Measurements from ENCODE around the gene CD14. TPM values are rescaled to one million over a fixed set of nuclear protein-coding genes. Genes with fewer than 3 reads are reported as not detected.
A peak's percentile ranks its signal among the peaks of the same experiment; 100 is the strongest.
"Not testable (repeated sequence)": the region's sequence is repeated elsewhere in the genome, so short reads cannot be mapped to it uniquely, and the experiment has no call there.

Gene CD14
- total and polyA plus RNA-seq, 2 experiments from 2014 or later = 2.1 to 6.1 TPM

- peaks cover 9% of the 10 kb centered on the region; the same call in 1 of the 2 replicates for H3K79me2 ChIP-seq (ENCODE audit: insufficient read depth)
- H2AFZ ChIP-seq = no peak overlapping the region
- no peak for TF ChIP-seq EZH2 (IDR thresholded peaks at IDR 0.05; ENCODE audit: insufficient read depth, poor library complexity, severe bottlenecking)
- TF ChIP-seq EZH2phosphoT487 (IDR thresholded peaks at IDR 0.05; ENCODE audit: insufficient read depth, low read depth) = no peak
- DNase-seq = no peak
- H3K27ac ChIP-seq = no peak overlapping the region
- H4K20me1 ChIP-seq (ENCODE audit: insufficient read depth) = no peaks in the 10 kb centered on the region
- H3F3A ChIP-seq (ENCODE audit: insufficient read depth) = peaks cover 25% of the 10 kb centered on the region
- in situ Hi-C loops (cut with MboI) = no loop called here
- WGBS, 2 experiments (ENCODE audit: low coverage in 1 of 2, low lambda C conversion rate in 2 of 2, missing lambda C conversion rate in 2 of 2) = 89 to 96% methylated on average over 2 of the region's 2 CpGs
- no peaks in the 10 kb centered on the region for H3K4me1 ChIP-seq (ENCODE audit: insufficient read depth)
- H3K27me3 ChIP-seq (replicated peaks; ENCODE audit: insufficient read depth) = no peaks in the 10 kb centered on the region
- no peak overlapping the region for H3K4me3 ChIP-seq
- no peak overlapping the region for H3K9ac ChIP-seq
- peaks cover 10% of the 10 kb centered on the region for H3K36me3 ChIP-seq (ENCODE audit: low read depth)
- no peak overlapping the region for H3K4me2 ChIP-seq (ENCODE audit: unreplicated experiment)
- no peaks in the 10 kb centered on the region for H3K9me3 ChIP-seq (ENCODE audit: low read depth)
- no peaks in the 10 kb centered on the region for H3K9me2 ChIP-seq (ENCODE audit: insufficient read depth)
Measured at GRCh38 chr5:140674211-140674610, 41.2 kb upstream of the CD14 start.

GRCh38 chr5:140673187-140673976 is 40.4 kb upstream of the CD14 start, which contains the start of gene DND1:
TSS of gene DND1 (minus strand) at chr5:140673576. CDS start at chr5:140673542, 34 bp downstream.
- peaks cover 15% of the 10 kb centered on the region for H3K79me2 ChIP-seq (ENCODE audit: insufficient read depth)
- H3K27me3 ChIP-seq (replicated peaks; ENCODE audit: insufficient read depth) = no peaks in the 10 kb centered on the region
- H3K4me1 ChIP-seq (ENCODE audit: insufficient read depth) = no peaks in the 10 kb centered on the region
- H3K36me3 ChIP-seq (ENCODE audit: low read depth) = peaks cover 10% of the 10 kb centered on the region; the same call in 1 of the 2 replicates
- WGBS, 2 experiments (ENCODE audit: low coverage in 1 of 2, low lambda C conversion rate in 2 of 2, missing lambda C conversion rate in 2 of 2) = 92 to 94% methylated on average over 23 to 45 of the region's 45 CpGs
- no peaks in the 10 kb centered on the region for H3K9me2 ChIP-seq (ENCODE audit: insufficient read depth)
- in situ Hi-C loops (cut with MboI) = no loop called here
- no peak within 1 kb of the TSS for H3K4me2 ChIP-seq (ENCODE audit: unreplicated experiment)
- no peak within 1 kb of the TSS for H3K27ac ChIP-seq
- TF ChIP-seq EZH2phosphoT487 (IDR thresholded peaks at IDR 0.05; ENCODE audit: insufficient read depth, low read depth) = no peak
- no peak for TF ChIP-seq EZH2 (IDR thresholded peaks at IDR 0.05; ENCODE audit: insufficient read depth, poor library complexity, severe bottlenecking)
- peak within 1 kb of the TSS; percentile 45; the same call in 1 of the 2 replicates for H3K4me3 ChIP-seq
- H2AFZ ChIP-seq = 0 out of 2 replicates have a peak within 1 kb of the TSS, but pooled peaks have one; percentile 48
- H3K9ac ChIP-seq = peak within 1 kb of the TSS; percentile 11; the same call in 1 of the 2 replicates
- no peak for DNase-seq
- no peaks in the 10 kb centered on the region for H4K20me1 ChIP-seq (ENCODE audit: insufficient read depth)
- H3K9me3 ChIP-seq (ENCODE audit: low read depth) = no peaks in the 10 kb centered on the region
- peaks cover 25% of the 10 kb centered on the region for H3F3A ChIP-seq (ENCODE audit: insufficient read depth)

GRCh38 chr5:140672455-140673186 is 39.6 kb upstream of the CD14 start:
- Histone ChIP-seq H3K27ac (no peak overlapping the region), H3K79me2 (ENCODE audit: insufficient read depth) (peaks cover 23% of the 10 kb centered on the region), H3K9me2 (ENCODE audit: insufficient read depth) (no peaks in the 10 kb centered on the region), H4K20me1 (ENCODE audit: insufficient read depth) (no peaks in the 10 kb centered on the region), H3K9ac (peak overlapping the region; percentile 11; the same call in 1 of the 2 replicates), H3F3A (ENCODE audit: insufficient read depth) (peaks cover 25% of the 10 kb centered on the region), H3K36me3 (ENCODE audit: low read depth) (peaks cover 10% of the 10 kb centered on the region; the same call in 1 of the 2 replicates), H3K9me3 (ENCODE audit: low read depth) (no peaks in the 10 kb centered on the region), H3K27me3 (replicated peaks; ENCODE audit: insufficient read depth) (no peaks in the 10 kb centered on the region), H3K4me3 (peak overlapping the region; percentile 45; the same call in 1 of the 2 replicates), H3K4me1 (ENCODE audit: insufficient read depth) (no peaks in the 10 kb centered on the region), H3K4me2 (ENCODE audit: unreplicated experiment) (no peak overlapping the region), H2AFZ (0 out of 2 replicates have a peak overlapping the region, but pooled peaks have one; percentile 48)
- peak; percentile 69 for DNase-seq
- 46 to 57% methylated on average over 61 to 69 of the region's 70 CpGs for WGBS, 2 experiments (ENCODE audit: low coverage in 1 of 2, low lambda C conversion rate in 2 of 2, missing lambda C conversion rate in 2 of 2)
- TF ChIP-seq EZH2phosphoT487 (IDR thresholded peaks at IDR 0.05; ENCODE audit: insufficient read depth, low read depth) (no peak), EZH2 (IDR thresholded peaks at IDR 0.05; ENCODE audit: insufficient read depth, poor library complexity, severe bottlenecking) (no peak)
- in situ Hi-C loops (cut with MboI) = no loop called here

GRCh38 chr5:140671472-140672125 is 38.6 kb upstream of the CD14 start:
- Histone ChIP-seq H3F3A (ENCODE audit: insufficient read depth) (peaks cover 27% of the 10 kb centered on the region), H4K20me1 (ENCODE audit: insufficient read depth) (peaks cover 2% of the 10 kb centered on the region; the same call in 1 of the 2 replicates), H3K27ac (no peak overlapping the region), H3K79me2 (ENCODE audit: insufficient read depth) (peaks cover 33% of the 10 kb centered on the region), H3K9me2 (ENCODE audit: insufficient read depth) (no peaks in the 10 kb centered on the region), H3K4me1 (ENCODE audit: insufficient read depth) (peaks cover 1% of the 10 kb centered on the region), H3K9me3 (ENCODE audit: low read depth) (no peaks in the 10 kb centered on the region), H3K9ac (no peak overlapping the region), H3K4me2 (ENCODE audit: unreplicated experiment) (no peak overlapping the region), H3K27me3 (replicated peaks; ENCODE audit: insufficient read depth) (no peaks in the 10 kb centered on the region), H3K4me3 (no peak overlapping the region), H3K36me3 (ENCODE audit: low read depth) (peaks cover 10% of the 10 kb centered on the region; the same call in 1 of the 2 replicates), H2AFZ (no peak overlapping the region)
- in situ Hi-C loops (cut with MboI) = no loop called here
- no peak for TF ChIP-seq EZH2 (IDR thresholded peaks at IDR 0.05; ENCODE audit: insufficient read depth, poor library complexity, severe bottlenecking)
- TF ChIP-seq EZH2phosphoT487 (IDR thresholded peaks at IDR 0.05; ENCODE audit: insufficient read depth, low read depth) = no peak
- no peak for DNase-seq
- WGBS, 2 experiments (ENCODE audit: low coverage in 1 of 2, low lambda C conversion rate in 2 of 2, missing lambda C conversion rate in 2 of 2) = 98 to 99% methylated on average over 7 of the region's 7 CpGs

GRCh38 chr5:140671035-140671434 is 38.1 kb upstream of the CD14 start:
- H3K27ac ChIP-seq; H4K20me1 ChIP-seq (ENCODE audit: insufficient read depth); H3K9me3 ChIP-seq (ENCODE audit: low read depth); in situ Hi-C loops (cut with MboI); H2AFZ ChIP-seq; H3K27me3 ChIP-seq (replicated peaks; ENCODE audit: insufficient read depth); H3K4me3 ChIP-seq; H3K4me2 ChIP-seq (ENCODE audit: unreplicated experiment); H3K9ac ChIP-seq; DNase-seq; H3K4me1 ChIP-seq (ENCODE audit: insufficient read depth); H3K9me2 ChIP-seq (ENCODE audit: insufficient read depth): not testable (repeated sequence)
- Histone ChIP-seq H3F3A (ENCODE audit: insufficient read depth) (peaks cover 27% of the 10 kb centered on the region), H3K36me3 (ENCODE audit: low read depth) (peaks cover 10% of the 10 kb centered on the region; the same call in 1 of the 2 replicates), H3K79me2 (ENCODE audit: insufficient read depth) (peaks cover 39% of the 10 kb centered on the region)
- 74 to 85% methylated on average over 2 to 4 of the region's 4 CpGs for WGBS, 2 experiments (ENCODE audit: low coverage in 1 of 2, low lambda C conversion rate in 2 of 2, missing lambda C conversion rate in 2 of 2)
